ENCODE data around the gene NAV2.

NAV2 gene

DNA sequence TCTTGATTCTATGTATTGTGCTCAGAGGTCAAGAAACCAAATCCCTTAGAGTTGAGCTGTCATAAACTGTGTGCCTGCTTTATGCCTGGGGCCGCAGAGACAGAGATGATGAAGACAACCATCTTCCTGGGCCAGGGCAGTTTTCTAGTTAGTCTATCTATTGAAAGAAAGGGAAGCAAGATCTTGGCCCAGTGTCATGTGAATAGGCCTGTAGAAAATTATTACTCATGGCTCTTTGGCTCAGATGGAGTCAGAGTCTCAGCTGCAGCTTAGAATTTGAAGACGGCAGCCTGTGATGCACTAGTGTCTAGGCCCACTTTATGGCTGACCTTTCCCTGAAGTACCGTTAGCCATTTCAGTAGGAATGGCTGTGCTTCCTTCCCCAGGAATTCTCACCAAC lies 335.6 kb downstream of the NAV2 start:
- DNase-seq (ENCODE audit: low read depth in 4 of 4, low spot score in 1 of 4), result no peak

GRCh38 chr11:20048707-20049106 lies 336.1 kb downstream of the NAV2 start:
- DNase-seq (ENCODE audit: low read depth in 4 of 4, low spot score in 1 of 4), result no peak

DNA sequence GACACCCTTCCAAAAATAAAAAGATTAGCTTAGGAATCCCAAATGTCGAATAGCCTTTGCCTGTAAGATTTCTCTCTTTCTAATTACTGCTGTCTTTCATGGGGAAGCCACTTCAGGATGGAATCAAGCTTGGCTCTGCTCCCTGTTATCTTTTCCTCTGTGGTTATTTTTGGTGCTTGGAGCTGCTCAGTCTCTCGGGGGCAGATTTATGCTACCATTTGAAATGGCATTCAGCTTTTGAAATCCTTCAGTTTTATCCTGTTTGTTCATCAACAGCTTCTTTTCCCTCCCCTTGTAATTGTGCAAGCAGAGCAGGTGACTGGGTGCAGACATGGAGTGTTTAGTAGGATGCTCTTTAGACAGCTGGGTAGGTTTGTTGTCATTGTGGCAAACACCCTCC lies 336.6 kb downstream of the NAV2 start:
- no peak for DNase-seq (ENCODE audit: low read depth in 4 of 4, low spot score in 1 of 4)

- DNase-seq (ENCODE audit: low read depth in 4 of 4, low spot score in 1 of 4), result no peak
Measured at GRCh38 chr11:20050048-20050447, 337.4 kb downstream of the NAV2 start.

DNA sequence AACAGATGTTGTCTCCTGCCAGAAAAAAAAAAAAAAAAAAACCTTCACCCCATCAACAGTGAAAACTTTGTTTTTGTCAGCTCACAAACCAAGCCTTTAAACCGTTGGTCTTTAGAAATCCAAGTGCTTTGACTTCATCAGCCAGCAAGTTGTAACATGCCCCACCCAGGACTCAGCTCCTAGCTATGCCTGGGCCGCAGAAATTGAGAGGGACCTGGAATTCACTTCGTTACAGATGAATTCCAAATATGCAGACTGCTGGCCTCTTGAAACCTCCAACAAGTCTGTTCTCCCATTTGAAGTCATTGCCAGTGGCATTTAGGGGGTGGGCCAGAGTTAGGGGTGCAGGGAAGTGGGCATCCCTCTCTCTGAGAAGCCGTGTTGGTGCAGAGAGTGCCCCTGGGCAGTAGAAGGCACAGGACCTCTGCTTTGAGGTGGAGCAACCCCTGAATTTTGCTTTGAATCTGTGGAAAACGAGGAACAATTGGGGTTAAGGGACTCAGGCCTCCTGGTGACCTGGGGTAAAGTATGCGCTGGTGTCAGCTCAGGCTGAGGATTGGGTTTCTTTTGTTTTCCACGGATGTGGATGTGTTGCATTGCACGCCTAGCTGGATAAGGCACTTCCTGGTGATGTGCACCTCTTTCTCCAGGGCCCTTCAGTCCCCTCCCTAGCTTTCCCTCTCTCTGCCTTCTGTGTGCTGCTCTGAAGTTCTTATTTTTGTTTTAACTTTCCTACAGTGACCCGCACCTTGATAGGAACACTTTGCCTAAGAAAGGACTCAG lies 338.1 kb downstream of the NAV2 start:
- no peak for DNase-seq (ENCODE audit: low read depth in 4 of 4, low spot score in 1 of 4)

DNA sequence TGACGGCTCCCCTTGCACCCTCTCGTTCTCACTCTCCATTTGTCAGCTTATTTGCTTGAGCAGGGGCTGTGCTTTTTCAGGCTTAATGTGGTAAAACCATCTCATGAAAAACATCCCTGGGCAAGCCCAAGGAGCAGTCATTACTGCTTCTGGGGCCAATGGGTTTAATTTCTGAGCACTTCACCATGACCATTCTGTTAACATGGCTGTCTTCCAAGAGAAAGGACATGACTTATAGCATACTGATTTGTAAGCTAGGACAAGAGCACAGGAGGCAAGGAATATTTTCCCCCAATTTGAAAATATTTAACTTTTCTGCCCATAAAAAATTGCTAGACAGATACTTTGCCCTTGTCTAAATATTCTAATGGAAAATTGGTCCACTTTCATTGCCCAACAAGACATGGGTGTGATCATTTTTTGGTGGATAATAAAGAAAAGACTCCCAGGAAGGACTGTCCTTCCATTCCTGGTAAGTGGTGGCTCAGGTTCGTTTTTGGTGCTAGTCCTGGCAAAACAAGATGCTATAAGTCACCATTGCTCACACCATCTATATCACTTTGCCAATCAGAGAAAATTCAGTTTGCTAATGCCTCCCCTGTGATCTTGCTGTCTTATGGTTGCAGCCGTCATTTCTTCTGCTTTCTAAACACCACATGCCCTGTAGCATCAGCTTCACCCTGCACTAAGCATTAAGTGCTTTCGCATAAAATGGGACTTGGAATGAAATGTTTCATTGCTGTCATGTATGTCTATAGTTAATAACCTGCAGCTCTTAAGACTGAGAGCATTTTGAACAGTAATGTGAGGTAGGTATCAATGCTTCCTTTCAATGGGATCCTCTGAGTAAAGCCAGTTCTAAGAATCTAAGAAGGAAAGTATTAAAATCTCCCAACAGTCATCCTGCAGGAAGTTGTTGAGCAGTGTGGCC lies 339.1 kb downstream of the NAV2 start:
- no peak for DNase-seq (ENCODE audit: low read depth in 4 of 4, low spot score in 1 of 4)

- no peak for DNase-seq (ENCODE audit: low read depth in 4 of 4, low spot score in 1 of 4)
Measured at GRCh38 chr11:20053572-20053971, 340.9 kb downstream of the NAV2 start.

DNA sequence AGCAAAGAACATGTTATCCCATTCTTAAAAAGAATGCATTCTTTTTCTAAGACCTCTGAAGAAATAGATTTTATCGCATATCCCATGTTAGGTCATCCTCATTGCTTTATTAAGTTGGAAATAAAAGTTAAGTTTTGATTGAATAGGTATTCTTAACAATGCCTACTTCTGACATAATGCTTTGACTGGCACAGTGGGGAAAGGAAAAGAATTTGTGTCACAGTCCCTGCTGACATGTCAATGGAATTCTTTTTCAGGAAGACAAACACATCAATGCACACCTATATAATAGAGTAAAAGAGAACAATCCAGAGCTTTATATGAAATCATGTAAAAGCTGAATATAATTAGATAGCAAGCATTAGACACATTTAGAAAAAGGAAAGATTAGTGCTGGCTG lies 341.9 kb downstream of the NAV2 start:
- DNase-seq (ENCODE audit: low read depth in 4 of 4, low spot score in 1 of 4), result no peak

DNA sequence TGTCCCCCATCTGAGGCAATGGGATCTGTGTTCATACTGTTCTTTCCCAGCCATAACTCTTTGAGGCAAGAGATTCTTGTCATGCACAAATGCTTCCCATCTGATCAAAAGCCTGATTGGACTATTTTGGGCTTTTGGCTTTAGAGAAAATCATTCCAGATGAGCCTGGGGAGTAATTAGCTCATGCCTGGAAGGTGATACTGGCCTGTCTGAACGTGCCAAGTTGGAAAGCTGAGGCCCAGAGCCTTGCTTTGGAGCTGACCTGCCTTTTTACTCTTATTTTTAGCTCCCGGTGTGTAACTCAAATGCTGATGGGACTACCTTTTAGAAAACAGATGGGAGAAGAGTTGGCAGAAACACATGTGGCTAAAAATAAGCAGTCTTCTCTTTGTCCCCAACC lies 342.7 kb downstream of the NAV2 start:
- DNase-seq (ENCODE audit: low read depth in 4 of 4, low spot score in 1 of 4), result no peak

GRCh38 chr11:20056109-20056949 lies 343.7 kb downstream of the NAV2 start:
- no peak for DNase-seq (ENCODE audit: low read depth in 4 of 4, low spot score in 1 of 4)

- DNase-seq (ENCODE audit: low read depth in 4 of 4, low spot score in 1 of 4), result no peak
Measured at GRCh38 chr11:20056950-20057943, 344.6 kb downstream of the NAV2 start.

DNA sequence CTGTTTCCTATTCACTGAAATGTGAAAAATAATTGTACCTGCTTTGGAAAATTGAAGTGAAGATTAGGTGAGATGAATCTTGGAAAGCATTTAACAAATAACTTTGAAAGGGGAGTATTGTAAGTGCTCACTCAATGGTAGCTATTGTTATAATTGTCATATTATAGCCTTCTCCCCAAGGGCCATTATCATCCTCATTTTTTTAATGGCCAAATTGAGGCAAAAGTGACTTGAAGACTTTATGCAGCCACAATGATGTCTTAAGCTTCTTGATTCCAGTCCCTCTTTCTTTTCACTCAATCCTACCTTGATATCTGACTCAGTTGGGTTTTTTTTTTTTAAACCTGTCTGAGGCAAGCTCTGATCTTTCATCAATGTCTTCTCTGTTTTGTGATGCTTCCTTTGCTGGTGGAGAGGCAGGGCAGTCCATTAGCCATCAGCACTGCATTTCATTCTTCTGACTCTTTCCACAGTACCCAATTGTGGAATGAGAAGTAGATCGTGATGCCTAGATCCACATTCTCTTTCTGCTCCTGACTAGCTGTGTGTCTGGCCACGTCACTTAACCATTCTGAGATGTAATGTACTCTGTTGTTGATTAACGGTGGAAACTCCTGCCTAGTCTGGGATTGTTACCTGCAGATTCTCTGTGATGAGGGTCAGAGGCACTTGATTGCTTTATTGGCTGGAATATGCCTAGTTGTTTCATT lies 346.3 kb downstream of the NAV2 start:
- DNase-seq (ENCODE audit: low read depth in 4 of 4, low spot score in 1 of 4), result no peak

DNA sequence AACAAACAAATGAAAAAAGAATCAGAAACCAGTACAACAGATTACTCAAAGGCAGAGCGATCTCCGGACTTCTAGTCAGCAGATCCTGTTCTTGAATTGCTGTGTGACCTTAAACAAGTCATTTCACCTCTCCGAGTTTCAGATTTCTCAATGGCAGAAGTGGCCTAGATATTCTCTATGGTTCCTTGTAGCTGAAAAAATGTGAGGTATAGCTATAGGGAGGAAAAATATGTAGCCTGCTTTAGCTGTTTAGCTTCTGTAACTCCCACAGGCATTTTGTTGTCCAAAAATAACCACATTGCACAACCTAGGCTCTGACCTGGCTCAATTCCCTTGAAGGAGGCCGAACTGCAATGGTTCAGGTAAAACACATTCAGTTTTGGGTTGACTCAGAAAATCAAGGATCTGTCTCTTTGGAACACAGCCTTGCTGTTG lies 347.0 kb downstream of the NAV2 start:
- no peak for DNase-seq (ENCODE audit: low read depth in 4 of 4, low spot score in 1 of 4)

GRCh38 chr11:20060181-20060580 lies 347.5 kb downstream of the NAV2 start:
- DNase-seq (ENCODE audit: low read depth in 4 of 4, low spot score in 1 of 4), result no peak

DNA sequence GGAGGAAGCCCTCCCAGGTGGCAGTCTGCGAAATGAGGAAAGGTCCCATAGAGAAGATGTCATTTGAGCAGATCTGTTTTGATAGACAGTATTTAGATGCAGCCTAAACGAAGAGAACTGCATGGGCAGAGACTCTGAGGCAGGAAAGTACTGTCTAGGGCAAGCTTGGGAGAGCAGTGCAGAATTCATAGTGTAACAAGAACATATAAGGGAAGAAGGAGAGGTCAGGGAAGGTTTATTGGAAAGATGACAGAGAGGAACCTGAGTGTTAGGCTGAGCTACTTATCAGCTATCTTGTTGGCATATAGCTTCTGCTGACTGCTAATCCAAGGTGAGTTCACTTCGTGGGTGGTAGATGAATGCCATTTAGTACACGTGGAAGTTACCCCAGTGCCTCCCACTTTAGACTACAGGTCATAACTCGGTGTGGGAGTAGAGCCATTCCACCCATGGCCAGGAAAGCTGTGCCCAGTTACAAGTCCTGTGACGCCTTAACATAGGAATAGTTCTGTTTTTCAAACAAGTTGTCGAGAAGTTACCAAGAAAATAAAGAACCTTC lies 348.1 kb downstream of the NAV2 start:
- no peak for DNase-seq (ENCODE audit: low read depth in 4 of 4, low spot score in 1 of 4)

DNA sequence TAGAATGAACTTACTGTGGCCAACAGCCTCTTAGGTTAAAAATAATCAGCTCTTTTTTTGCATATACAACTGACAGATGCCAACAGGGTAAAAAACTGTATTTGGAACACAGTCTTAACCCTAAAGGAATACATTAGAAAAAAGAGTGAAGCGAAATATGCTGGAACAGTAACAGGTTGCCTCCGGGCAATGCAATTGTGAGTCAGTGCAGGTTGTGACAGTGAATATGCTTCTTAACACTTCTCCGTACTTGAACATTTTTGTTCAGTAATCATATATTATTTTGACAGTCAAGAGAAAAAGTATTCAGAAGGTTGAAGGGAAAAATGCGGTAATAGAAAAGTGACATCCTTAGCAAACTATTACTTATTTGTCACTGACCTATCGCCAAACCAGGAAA lies 349.1 kb downstream of the NAV2 start:
- no peak for DNase-seq (ENCODE audit: low read depth in 4 of 4, low spot score in 1 of 4)

DNA sequence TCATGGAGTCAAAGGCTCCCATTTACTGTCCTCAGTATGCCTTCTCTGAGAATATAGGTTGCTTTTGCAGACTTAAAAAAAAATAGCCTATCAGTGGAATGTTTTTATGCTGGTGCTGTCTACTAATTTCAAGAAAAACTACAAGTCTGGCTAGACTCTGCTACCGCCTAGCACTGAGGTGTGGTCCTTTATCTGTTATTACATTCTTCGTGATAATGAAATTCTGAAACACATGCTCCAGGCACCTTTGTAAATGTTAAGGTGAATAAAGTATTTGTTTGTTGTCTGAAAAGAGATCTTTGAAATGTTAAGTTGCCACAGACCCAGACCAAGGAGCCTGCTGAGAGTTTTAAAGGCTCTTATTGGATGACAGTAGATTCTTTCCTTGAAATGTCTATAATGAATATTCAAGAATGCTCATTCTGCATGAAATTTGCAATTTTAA lies 352.3 kb downstream of the NAV2 start:
- DNase-seq (ENCODE audit: low read depth in 4 of 4, low spot score in 1 of 4), result no peak

- DNase-seq (ENCODE audit: low read depth in 4 of 4, low spot score in 1 of 4), result no peak
Measured at GRCh38 chr11:20065406-20065805, 352.8 kb downstream of the NAV2 start.

Data from stimulated activated CD4-positive, alpha-beta T cell treated with anti-CD3 and anti-CD28 coated beads, Interleukin-1b, Interleukin-23, amount 100 ng/mL, for 24 hours (primary cell).